HG03108 (cell line): ENCODE data around the gene BTF3L4.
"Not testable (repeated sequence)": the region's sequence is repeated elsewhere in the genome, so short reads cannot be mapped to it uniquely, and the experiment has no call there.

ENCODE experiments used
- ATAC-seq: cut with Tn5 transposase; IDR thresholded peaks from one replicate; pipeline ENCODE4 v1.9.1; 2021; ENCODE audit warnings: moderate library complexity; ENCODE audit not compliant: unreplicated experiment

BTF3L4 gene

GRCh38 chr1:52056163-52056936 is at the start of gene BTF3L4:
Gene BTF3L4 (plus strand): TSS chr1:52056295. CDS start chr1:52059848, 3,553 bp downstream.
- ATAC-seq, result peak; percentile 85

GRCh38 chr1:52007215-52008002 is 48.7 kb upstream of the BTF3L4 start:
- no peak for ATAC-seq

- no peak for ATAC-seq
Measured at GRCh38 chr1:52008071-52008809, 47.9 kb upstream of the BTF3L4 start.

GRCh38 chr1:52022133-52022532 is 34.0 kb upstream of the BTF3L4 start:
- ATAC-seq, result no peak

- no peak for ATAC-seq
Measured at GRCh38 chr1:52026278-52026677, 29.8 kb upstream of the BTF3L4 start.

GRCh38 chr1:52028328-52028727 is 27.8 kb upstream of the BTF3L4 start:
- ATAC-seq, result no peak

- ATAC-seq, result not testable (repeated sequence)
Measured at GRCh38 chr1:52028839-52029238, 27.3 kb upstream of the BTF3L4 start.

GRCh38 chr1:52032124-52032784 is 23.8 kb upstream of the BTF3L4 start:
- peak; percentile 30 for ATAC-seq

GRCh38 chr1:52032785-52033131 is 23.3 kb upstream of the BTF3L4 start:
- peak; percentile 51 for ATAC-seq

GRCh38 chr1:52033190-52034049 is 22.7 kb upstream of the BTF3L4 start, which contains the start of gene KTI12:
Gene KTI12 (minus strand): TSS chr1:52033810. CDS start chr1:52033761, 49 bp downstream.
- peak; percentile 76 for ATAC-seq

GRCh38 chr1:52034050-52034384 is 22.1 kb upstream of the BTF3L4 start:
- no peak for ATAC-seq

GRCh38 chr1:52037402-52037814 is 18.7 kb upstream of the BTF3L4 start:
- ATAC-seq, result no peak

GRCh38 chr1:52037909-52038308 is 18.2 kb upstream of the BTF3L4 start:
- ATAC-seq, result no peak

GRCh38 chr1:52041551-52042185 is 14.4 kb upstream of the BTF3L4 start:
- ATAC-seq, result no peak

GRCh38 chr1:52045236-52045635 is 10.9 kb upstream of the BTF3L4 start:
- ATAC-seq, result no peak

- ATAC-seq, result not testable (repeated sequence)
Measured at GRCh38 chr1:52045666-52046195, 10.4 kb upstream of the BTF3L4 start.

GRCh38 chr1:52049337-52049736 is 6.8 kb upstream of the BTF3L4 start:
- not testable (repeated sequence) for ATAC-seq

GRCh38 chr1:52053862-52054261 is 2.2 kb upstream of the BTF3L4 start:
- no peak for ATAC-seq

- no peak for ATAC-seq
Measured at GRCh38 chr1:52054496-52055065, 1.5 kb upstream of the BTF3L4 start.
